RPMI7951 (cell line): ENCODE data around the gene ACOT11. TPM values are rescaled to one million over a fixed set of nuclear protein-coding genes. Genes with fewer than 3 reads are reported as not detected.

Experiments
- DNase-seq: peaks from one replicate; pipeline ENCODE4 v3.0.0-alpha.2; 2012; ENCODE audit warnings: low read depth
- total RNA-seq: library from RNA; depleted of rRNA; stranded (reverse); fragments of >200 nt; shearing (Covaris generic); gene quantifications from 2 replicates; pipeline ENCODE4 v1.2.3, GENCODE V29; 2014

ACOT11 gene
- total RNA-seq, 1 experiment from 2014 or later, result 0.60 TPM

DNA sequence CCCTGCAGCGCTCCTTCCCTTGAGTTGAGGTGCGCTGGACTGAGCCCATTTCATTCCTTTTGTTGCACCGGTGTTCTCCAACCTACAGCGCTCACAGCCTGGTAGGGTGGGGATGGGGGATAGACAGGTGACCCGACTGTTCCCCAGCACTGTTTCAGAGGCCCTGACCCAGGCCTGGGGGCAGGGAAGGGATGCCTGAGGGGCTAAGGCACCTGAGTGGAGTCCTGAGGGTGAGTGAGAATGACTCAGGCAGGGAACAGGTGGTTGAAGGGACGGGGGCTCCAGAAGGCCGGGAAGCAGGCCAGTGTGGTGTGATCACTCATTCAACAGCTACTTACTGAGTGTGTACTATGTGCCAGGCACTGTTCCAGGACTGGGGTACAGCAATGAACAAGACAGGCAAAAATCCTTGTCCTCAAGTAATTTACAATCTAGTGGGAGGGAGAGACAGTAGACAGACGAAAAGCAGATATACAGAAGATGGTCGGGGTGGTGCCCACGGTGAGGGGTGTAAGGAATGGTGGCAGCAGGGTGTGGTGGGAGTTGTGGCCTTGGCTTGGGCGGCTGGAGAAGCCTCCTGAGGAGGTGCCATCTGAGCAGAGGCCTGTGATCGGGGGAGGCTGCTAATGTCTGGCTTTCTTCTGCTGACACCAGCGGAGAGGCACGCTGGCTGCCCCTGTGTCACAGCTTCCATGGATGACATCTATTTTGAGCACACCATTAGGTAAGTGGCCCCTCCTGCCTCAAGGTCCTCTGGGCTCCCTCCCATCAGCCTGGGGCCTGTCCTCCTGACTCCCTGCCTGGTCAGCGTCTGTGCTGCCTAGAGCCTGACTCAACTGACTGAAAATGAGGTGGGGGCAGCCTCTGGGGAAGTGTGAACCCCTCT is 37.4 kb downstream of the ACOT11 start:
- DNase-seq, result no peak

DNA sequence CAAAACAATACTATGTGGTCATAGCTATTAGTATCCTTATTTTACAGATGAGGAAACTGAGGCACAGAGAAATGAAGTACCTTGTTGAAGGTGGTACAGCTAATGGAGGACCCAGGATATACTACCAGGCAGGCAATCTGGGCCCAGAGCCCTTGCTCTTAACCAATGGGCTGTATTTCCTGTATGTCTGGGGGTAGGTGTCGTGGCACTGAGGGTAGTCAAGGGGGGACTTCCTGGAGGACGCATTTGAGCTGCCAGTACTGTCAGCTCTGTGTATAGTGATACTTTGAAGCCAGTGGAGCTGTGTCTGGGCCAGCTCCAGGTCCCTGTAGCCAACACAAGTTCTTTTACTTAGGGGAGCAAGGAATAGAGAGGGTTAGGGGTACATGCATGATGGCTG is 40.3 kb downstream of the ACOT11 start:
- no peak for DNase-seq

DNA sequence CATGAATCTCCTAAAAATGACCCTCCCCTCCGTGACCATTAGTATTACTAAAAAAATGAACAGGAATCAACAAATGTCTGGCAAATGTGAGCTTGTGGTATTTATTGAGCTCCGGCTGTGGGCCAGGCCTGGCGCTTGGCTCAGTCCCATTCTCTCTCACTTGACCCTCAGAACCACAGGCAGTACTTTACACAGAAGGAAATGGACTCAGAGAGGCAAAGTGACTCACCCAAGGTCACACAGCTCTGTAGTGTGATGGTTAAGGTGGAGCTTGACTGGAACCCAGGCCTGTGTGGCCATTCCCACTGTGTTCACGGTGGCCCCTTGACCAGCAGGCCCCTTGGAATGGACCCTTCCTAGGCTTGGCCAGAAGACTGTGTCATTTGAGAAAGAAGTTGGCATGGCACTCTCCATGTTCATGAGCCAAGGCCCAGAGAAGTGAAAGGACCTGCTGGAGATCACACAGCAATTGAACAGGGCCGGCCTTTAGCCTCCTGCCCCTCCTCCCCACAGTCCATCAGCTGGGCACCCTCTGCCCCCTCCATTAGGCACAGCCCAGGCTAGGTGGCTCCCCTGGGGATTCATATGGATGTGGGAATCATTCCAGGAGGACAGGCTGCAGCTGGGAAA is 43.2 kb downstream of the ACOT11 start:
- DNase-seq, result no peak

DNA sequence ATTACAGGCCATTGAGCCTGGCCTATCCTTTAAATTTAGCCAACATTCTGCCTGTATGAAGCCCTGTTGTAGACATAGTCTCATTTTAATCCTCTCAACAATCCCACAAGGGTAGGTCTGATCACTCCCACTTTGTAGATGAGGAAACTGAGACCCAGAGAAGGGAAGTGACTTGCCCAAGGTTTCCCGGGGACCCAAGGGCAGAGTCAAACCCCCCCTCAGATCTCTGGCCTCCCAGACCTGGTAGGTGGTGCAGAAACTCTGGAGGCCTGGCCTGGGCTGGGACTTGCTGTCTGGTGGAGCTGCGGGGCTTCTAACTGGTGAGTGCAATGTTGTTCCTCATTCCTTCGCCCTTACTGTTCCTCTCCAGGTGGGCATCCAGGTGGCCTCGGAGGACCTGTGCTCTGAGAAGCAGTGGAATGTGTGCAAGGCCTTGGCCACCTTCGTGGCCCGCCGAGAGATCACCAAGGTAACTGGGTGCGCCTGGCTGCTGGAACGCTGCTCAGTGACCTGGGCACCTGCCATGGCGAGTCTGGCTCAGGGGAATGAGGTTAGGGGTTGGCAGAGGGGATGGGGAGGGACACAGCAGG is 45.6 kb downstream of the ACOT11 start:
- DNase-seq, result no peak

DNA sequence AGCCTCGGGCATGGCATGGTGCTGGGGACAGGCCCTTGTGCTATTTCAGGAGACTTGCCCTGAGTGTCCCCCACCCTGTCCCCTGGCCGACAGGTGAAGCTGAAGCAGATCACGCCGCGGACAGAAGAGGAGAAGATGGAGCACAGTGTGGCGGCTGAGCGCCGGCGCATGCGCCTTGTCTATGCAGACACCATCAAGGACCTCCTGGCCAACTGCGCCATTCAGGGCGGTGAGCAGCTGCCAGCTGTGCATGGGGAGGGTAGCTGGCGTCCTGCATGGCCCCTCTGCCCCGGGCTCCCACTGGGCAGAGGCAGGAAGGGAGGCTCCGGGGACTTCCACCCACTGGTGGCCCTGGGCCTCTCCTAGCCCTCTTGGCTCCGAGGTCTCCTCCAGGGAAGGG is 46.4 kb downstream of the ACOT11 start:
- DNase-seq, result no peak

DNA sequence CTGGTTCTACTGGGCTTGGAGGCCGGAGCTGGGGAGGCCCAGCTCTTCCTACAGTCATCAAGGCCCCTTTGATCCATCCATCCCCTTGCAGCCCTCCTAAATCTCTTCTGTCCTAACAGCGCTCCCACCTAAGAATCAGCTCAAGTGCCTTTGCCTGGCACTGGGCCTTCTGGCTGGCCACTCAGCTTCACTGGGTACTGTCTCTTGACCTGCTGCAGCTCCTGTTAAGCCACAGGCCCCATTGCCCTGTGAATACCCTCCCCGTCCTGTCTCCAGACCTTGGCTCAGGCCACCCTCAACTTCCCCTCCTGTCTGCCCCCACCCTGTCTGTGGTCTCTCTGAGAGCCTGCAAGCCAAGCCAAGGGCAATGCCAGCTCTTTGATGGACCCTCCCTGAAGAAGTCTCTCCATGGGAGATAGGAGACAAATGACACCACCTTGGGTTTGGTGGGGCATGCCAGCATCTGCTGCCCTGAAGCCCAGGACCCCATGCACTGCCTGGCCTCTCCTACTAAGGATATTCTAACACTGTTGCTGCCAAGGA is 48.0 kb downstream of the ACOT11 start:
- no peak for DNase-seq

DNA sequence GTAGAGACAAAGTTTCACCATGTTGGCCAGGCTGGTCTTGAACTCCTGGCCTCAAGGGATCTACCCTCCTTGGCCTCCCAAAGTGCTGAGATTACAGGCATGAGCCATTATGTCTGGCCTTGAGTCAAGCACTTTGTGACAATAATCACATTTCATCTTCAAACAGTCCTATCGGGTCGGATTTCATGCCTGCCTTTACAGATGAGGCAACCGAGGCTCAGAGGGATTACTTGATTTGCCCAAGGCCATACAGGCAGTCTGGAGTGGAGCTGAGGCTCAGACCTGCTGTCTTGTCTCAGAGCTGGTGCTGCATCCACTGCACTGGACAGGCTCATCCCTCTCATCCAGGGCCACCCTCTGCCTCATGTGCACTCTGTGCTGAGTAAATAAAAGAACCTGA is 48.7 kb downstream of the ACOT11 start:
- DNase-seq, result no peak

DNA sequence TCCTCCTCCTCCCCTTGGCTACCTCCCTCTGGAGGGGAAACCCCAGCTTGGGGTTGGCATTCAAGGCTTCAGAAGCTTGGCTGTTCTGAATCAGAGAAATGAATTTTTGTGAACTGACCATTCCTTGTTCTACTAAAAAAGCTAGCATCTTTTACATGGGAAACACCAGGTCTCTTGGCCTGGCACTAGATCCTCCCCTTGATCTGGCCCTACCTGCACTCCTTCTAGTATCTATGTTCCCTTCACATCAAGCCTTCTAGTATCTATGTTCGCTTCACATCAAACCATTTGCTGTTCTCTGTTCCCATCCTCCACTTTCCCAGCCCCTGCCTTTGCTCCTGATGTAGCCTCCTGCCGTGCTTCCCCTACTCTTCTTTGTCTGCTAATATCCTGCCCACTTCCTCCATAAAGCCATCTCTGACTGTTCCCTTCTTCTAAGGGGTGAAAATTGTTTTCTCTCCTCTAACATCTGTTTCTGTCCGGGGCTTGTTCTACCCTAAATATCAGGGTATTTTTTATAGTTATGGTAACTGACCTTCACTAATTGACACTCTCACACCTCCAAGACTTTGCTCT is 49.5 kb downstream of the ACOT11 start:
- no peak for DNase-seq

DNA sequence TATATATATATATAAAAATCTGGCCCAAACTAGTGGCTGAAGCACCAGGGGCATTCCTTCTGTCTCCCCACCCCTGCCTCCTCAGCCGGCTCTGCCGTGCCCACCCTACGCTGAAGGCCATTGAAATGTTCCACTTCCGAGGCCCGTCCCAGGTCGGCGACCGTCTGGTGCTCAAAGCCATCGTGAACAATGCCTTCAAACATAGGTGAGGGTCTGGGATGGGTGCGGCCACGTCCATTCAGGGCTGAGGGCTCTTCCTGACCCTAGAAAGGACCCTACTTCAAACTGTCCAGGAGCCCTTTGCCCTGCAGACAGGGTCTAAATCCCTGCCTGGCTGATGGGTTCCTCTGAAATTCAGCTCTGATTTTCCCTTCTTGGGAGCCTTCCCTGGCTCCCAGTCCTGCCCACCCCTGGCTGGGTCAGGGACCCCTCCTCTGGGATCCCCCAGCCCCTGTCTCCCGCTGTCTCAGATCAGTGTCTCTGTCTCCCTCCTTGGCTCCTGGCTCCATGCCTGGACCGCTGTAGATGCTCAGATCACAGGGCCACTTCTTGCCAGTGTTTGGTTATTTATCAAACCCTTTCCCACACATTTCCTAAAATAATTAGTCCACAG is 51.3 kb downstream of the ACOT11 start:
- no peak for DNase-seq

DNA sequence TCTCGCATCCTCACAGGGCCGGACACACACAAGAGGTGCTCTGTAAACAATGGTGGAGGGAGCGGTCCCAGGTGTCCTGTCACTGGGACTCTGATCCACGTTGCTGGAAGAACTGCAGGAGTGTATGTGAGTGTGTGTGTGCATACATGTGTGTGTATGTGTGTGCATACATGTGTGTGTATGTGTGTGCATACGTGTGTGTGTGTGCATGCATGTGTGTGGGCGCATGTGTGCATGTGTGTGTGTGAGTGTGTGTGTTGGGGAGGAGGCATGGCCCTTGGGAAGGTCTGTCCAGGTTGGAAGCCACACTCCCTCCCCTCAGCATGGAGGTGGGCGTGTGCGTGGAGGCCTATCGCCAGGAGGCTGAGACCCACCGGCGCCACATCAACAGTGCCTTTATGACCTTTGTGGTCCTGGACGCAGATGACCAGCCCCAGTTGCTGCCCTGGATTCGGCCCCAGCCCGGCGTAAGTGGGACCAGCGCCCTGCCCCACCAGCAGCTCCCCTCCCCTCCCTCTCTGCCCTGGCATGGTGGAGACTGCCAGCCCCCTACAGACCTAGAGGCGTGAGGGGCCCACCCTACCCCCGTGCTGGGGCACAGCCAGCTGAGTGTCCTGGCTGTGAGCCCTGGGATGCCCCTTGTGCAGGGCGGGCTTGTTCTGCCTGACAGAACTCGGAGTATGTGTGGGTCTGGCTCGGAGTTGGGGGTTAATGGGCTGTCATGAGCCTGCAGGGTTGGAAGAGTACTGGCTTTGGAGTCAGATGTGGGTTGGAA is 53.1 kb downstream of the ACOT11 start:
- DNase-seq, result no peak

DNA sequence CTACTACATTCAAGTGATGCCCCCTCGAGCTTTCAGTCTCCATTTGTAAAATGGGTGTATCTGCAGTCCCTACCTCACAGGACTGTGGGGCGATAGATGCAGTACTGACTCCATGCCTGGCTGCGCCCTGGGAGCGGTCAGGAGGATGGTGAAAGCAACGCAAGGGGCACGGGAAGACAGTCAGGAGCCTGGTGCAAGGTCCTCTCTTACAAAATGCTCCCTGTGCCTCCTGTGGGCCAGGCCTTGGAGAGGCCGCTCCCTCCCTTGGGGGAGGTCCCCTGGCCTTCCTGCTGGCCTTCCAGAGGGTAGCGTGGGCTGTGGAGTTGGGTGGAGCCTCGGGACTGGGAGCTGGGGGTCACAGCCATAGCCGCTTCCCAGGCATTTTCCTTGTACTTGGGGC is 53.7 kb downstream of the ACOT11 start:
- no peak for DNase-seq

DNA sequence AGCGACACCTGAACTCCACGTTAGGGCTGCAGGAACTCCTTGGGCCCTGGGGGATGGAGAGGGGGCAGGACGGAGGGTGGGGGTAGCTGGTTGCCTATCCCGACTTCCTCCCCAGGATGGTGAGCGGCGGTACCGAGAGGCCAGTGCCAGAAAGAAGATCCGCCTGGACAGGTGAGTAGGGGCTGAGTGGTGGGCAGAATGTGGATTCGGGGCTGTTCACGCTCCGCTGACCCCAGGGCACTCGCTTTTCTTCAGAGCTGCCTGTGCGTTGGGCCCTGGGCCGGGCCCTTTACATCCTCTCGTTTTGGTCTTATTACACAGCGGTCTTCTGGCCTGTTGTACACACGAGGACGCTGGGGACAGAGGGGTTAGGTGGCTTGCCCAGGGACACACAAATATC is 54.5 kb downstream of the ACOT11 start:
- no peak for DNase-seq

DNA sequence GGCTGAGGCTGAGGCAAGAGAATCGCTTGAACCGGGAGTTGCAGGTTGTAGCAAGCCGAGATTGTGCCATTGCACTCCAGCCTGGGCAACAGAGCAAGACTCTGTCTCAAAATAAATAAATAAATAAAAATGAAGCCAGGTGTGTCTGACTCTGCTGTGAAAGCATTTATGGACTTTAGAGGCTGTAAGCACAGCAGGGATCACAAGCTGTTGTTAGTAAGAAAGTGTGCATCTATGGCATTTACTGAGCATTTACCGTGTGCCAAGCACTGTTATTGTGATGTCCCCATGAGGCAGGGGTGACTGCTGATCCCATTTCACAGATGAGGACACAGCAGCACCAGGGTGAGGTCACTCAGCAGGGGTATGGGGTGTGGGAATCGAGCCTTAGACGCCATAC is 55.2 kb downstream of the ACOT11 start:
- DNase-seq, result no peak

DNA sequence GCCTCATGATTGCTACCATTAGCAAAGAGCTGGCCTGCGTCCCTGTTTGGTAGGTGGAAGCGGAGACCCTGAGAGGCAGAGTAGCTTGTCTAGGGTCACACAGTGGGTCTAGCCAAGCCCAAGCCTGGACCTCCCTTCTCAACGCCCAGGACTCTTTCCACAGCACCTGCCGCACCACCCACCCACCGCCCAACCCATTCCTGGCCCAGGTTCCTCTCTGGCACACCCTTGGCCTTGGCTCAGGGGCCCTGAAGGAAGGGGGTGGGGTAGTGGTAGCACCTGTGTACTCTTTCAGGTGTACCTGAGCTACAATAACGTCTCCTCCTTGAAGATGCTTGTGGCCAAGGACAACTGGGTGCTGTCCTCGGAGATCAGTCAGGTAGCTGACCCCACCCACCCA is 56.0 kb downstream of the ACOT11 start:
- no peak for DNase-seq

DNA sequence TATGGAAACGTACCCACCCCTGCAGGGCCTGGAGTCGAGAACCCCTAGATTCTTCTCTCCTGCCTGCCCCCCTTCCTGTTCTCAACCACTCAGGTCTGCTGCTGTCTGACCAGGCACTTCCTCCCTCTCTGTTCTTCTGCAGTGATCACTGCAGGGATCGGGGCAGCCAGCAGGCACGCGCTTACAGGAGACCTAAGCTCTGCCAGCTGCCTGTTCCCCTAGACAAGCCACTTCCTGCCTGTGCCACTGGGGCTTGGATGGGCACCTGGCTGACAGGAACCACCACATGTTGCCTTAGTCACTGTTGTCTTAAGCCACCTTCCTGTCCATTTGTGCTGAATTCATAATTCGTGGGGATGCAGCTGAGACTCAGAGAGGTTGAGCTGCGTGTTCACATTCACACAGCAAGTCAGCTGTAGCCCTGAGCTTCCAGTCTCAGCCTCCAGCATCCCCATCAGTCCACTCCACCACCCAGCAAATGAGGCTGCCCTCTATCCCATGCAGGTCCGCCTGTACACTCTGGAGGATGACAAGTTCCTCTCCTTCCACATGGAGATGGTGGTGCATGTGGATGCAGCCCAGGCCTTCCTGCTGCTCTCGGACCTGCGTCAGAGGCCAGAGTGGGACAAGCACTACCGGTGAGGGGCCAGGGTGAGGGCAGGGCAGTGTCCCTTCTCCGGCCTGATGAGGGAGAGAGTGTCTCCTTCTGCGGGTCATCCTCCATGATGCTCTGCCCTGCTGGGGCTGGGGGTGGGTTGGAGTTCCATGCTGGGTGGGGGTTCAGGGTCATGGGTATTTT is 56.7 kb downstream of the ACOT11 start:
- DNase-seq, result no peak

DNA sequence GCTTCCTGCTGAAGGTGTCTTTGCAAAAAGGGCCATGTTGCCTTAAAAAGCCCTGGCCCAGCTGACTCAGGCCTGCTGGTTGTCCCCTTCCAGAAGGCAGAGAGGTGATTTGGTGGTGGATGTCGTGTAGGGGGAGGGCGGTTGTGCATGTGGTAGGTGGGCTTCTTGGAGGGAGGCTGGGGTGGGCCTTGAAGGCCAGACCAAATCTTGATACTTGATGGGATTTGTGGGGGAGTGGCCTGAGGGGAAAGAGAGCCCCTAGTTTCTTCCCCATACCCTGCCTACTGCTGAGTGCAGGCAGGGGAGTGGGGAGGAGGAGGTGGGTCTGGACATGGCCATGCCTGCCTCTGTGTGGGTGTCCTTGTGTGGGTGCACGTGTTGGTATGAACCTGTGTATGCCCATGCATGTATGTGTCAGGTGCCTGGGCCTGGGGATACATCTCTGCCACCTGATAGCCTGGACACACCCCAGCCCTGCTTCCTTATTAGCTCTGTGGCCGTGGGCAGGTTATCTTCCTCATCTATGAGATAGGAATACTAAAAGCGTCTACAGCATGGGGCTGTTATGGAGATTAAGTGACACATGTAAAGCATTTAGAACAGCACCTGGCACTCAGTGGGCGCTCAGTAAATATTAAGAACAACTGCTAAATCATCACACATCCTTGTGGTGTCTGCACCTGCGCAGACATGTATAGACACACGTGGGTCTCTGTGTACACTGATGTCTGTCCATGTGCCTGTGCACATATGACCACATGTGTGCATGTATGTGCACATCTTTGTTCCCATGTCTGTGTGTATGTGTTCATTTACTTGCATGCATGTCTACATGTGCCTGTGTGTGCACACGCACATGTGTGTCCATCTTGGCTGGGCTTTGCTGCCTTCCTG is 58.3 kb downstream of the ACOT11 start:
- no peak for DNase-seq

DNA sequence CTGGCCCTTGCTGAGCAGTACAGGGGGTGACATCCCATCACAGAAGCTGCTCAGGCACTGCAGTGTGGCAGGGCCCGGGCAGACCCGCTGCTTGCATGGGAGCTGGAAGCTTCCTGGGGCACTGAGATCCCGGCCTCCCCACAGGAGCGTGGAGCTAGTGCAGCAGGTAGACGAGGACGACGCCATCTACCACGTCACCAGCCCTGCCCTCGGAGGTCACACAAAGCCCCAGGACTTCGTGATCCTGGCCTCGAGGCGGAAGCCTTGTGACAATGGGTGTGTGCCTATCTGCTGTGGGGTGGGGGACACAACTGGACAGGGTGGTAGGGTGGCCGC is 58.9 kb downstream of the ACOT11 start:
- no peak for DNase-seq

DNA sequence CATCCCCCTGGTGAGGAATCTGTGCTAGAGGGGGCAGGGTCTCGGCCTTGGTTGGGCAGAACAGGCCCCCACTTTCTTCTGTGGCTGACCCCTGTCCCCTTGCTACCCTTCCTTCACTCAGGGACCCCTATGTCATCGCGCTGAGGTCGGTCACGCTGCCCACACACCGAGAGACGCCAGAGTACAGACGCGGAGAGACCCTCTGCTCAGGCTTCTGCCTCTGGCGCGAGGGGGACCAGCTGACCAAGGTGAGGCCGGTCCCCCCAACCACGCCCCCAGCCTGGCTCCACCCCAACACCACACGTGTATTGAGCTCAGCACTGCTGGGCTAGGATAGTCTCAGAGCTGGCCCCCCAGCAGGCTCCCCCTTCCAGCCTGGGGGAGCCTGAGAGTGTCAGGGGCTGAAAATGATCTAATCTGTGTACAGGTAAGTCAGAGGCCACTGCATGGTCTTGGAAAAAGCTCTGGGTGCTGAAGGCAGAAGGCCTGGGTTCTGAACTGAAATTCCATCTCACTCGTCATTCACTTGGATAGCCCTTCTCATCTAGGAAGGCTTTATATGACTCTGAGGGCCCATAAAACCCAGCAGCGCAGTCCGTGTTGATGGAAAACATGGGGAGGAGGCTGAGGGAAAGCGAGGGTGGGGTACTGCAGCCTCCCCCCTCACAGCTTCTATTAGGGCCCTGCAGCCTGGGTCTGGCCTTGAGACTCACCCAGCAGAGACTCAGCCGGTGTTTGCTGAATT is 60.0 kb downstream of the ACOT11 start:
- no peak for DNase-seq
